Skin epidermis (tissue), 12 donors: ENCODE measurements around the gene GATA1.

Experiments
- H3K27ac ChIP-seq, 21 experiments: fragments of 200-600 bp; sonication (generic) in 11 of 21; one replicate each; pipeline ENCODE4 v1.5.0; 2020; ENCODE audit warnings: mild to moderate bottlenecking in 3 of 21, inconsistent platforms in 2 of 21, moderate library complexity in 2 of 21
- H3K4me3 ChIP-seq, 7 experiments: fragments of 200-600 bp; sonication (generic) in 2 of 7; one replicate each; pipeline ENCODE4 v1.5.0; 2020; ENCODE audit warnings: inconsistent platforms in 2 of 7, mild to moderate bottlenecking in 2 of 7, moderate library complexity in 1 of 7

Gene GATA1

GRCh38 chrX:48782795-48783194, 3.6 kb upstream of the GATA1 start:
- Histone ChIP-seq H3K27ac (no peak overlapping the region), H3K4me3 (no peak overlapping the region)

GRCh38 chrX:48784726-48785125, 1.7 kb upstream of the GATA1 start:
- H3K4me3 ChIP-seq: no peak overlapping the region
- H3K27ac ChIP-seq: no peak overlapping the region

GRCh38 chrX:48785186-48785539, 1.2 kb upstream of the GATA1 start:
- Histone ChIP-seq H3K27ac (no peak overlapping the region), H3K4me3 (no peak overlapping the region)

GRCh38 chrX:48785540-48786214, 713 bp upstream of the GATA1 start:
- Histone ChIP-seq H3K27ac (no peak overlapping the region), H3K4me3 (no peak overlapping the region)

GRCh38 chrX:48786825-48787504, 575 bp downstream of the GATA1 start:
- Histone ChIP-seq H3K4me3 (no peak overlapping the region), H3K27ac (no peak overlapping the region)

GRCh38 chrX:48787505-48788443, 1.4 kb downstream of the GATA1 start:
- Histone ChIP-seq H3K4me3 (no peak overlapping the region), H3K27ac (no peak overlapping the region)

- H3K27ac ChIP-seq: no peak overlapping the region
- no peak overlapping the region for H3K4me3 ChIP-seq
Measured at GRCh38 chrX:48789366-48790220, 3.2 kb downstream of the GATA1 start.

- Histone ChIP-seq H3K27ac (no peak overlapping the region), H3K4me3 (no peak overlapping the region)
Measured at GRCh38 chrX:48790477-48790876, 4.1 kb downstream of the GATA1 start.

GRCh38 chrX:48791063-48791820, 4.9 kb downstream of the GATA1 start:
- Histone ChIP-seq H3K27ac (no peak overlapping the region), H3K4me3 (no peak overlapping the region)

- Histone ChIP-seq H3K4me3 (no peak overlapping the region), H3K27ac (no peak overlapping the region)
Measured at GRCh38 chrX:48792219-48792618, 5.8 kb downstream of the GATA1 start.

GRCh38 chrX:48793935-48794334, 7.5 kb downstream of the GATA1 start:
- H3K27ac ChIP-seq: no peak overlapping the region
- no peak overlapping the region for H3K4me3 ChIP-seq

GRCh38 chrX:48794340-48794910, 8.0 kb downstream of the GATA1 start:
- Histone ChIP-seq H3K27ac (no peak overlapping the region), H3K4me3 (no peak overlapping the region)

GRCh38 chrX:48794911-48795515, 8.6 kb downstream of the GATA1 start:
- H3K27ac ChIP-seq: no peak overlapping the region
- H3K4me3 ChIP-seq: no peak overlapping the region

GRCh38 chrX:48798318-48798717, 11.9 kb downstream of the GATA1 start:
- no peak overlapping the region for H3K27ac ChIP-seq
- no peak overlapping the region for H3K4me3 ChIP-seq

GRCh38 chrX:48800574-48801279, 14.3 kb downstream of the GATA1 start:
- peak overlapping the region; percentile 39 to 96 (median 88) for H3K27ac ChIP-seq

GRCh38 chrX:48801280-48802088, 15.1 kb downstream of the GATA1 start, which contains the start of gene HDAC6:
HDAC6 (plus strand) TSS chrX:48802067; CDS start chrX:48802693, 626 bp downstream.
- peak within 1 kb of the TSS; percentile 44 to 61 (median 50) for H3K4me3 ChIP-seq
- H3K27ac ChIP-seq: peak within 1 kb of the TSS; percentile 39 to 96 (median 90)

More at GRCh38 chrX:48800574-48801279, 14.3 kb downstream of the GATA1 start:
- peak overlapping the region; percentile 44 to 61 (median 50) for H3K4me3 ChIP-seq
